Activated naive CD8-positive, alpha-beta T cell treated with anti-CD3 and anti-CD28 coated beads, Interleukin-2, amount 50 U/mL, for 24 hours (primary cell): ENCODE measurements around the gene ARHGAP4.

Experiments used
- ATAC-seq: fragments of 150-1000 bp; cut with Tn5 transposase; one replicate; pipeline ENCODE4 v1.10.0; 2021
- DNase-seq: peaks from one replicate; pipeline ENCODE4 v3.0.0; 2021
- H3K27ac Mint-ChIP-seq: one replicate; pipeline ENCODE4 v1.8.0; 2021; ENCODE audit warnings: mild to moderate bottlenecking, mixed read lengths
- H3K27me3 Mint-ChIP-seq: one replicate; pipeline ENCODE4 v1.8.0; 2021; ENCODE audit warnings: mixed read lengths
- H3K36me3 Mint-ChIP-seq: one replicate; pipeline ENCODE4 v1.8.0; 2021; ENCODE audit warnings: low read depth, mixed read lengths
- H3K4me1 Mint-ChIP-seq: one replicate; pipeline ENCODE4 v1.8.0; 2021; ENCODE audit warnings: mixed read lengths
- H3K4me3 Mint-ChIP-seq: one replicate; pipeline ENCODE4 v1.8.0; 2021; ENCODE audit warnings: mild to moderate bottlenecking, moderate library complexity, mixed read lengths
- H3K9me3 Mint-ChIP-seq: one replicate; pipeline ENCODE4 v1.8.0; 2021; ENCODE audit warnings: mixed read lengths

Gene ARHGAP4

DNA sequence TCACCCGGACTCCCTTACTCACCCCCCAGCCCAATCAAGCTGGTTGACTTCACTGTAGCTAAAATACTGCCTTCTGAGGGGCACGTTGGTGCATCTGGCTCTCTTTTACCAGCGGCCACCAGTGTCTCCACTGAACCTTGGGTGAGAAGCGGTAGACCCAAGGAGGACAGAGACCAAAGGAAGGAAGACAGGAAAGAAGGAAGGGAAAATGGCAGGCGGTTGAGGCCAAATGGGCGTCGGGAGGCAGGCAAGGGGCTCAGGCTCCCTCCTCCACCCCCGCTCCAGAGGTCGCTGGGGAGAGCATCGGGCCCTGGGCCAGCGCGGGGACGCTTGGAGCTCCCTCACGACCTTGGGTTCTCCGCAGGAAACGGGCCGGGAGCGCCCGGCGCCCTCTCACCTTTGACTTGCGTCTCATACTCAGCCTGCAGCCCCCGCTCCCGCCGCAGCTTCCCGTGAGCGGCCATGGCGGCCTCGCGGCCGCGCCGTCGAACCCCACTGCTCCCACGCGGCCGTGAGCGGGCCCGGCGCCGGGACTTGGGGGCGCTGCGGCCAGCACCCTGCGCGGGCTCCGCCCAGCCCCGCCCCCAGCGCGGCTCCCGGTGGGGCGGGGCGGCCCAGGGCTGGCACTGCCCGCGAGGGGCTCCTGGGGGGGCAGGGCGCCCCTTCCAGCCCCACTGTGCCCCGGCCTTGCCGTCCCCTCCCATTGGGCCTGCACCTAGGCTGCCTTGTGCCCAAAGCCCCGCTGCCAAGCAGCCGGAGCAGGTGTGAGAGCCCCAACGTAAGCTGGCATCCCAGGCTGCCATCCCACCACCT, at the start of gene ARHGAP4:
ARHGAP4 (minus strand) TSS at position 526 of the 813 bp plus-strand sequence; CDS start at position 464, 62 bp downstream.
- Mint-ChIP-seq H3K27ac (peak within 1 kb of the TSS; percentile 96), H3K9me3 (no peaks in the 10 kb centered on the region), H3K27me3 (no peaks in the 10 kb centered on the region), H3K4me3 (peak within 1 kb of the TSS; percentile 90), H3K36me3 (peaks cover 14% of the 10 kb centered on the region), H3K4me1 (peaks cover 32% of the 10 kb centered on the region)
- ATAC-seq (peak; percentile 5), DNase-seq (peak; percentile 60)

DNA sequence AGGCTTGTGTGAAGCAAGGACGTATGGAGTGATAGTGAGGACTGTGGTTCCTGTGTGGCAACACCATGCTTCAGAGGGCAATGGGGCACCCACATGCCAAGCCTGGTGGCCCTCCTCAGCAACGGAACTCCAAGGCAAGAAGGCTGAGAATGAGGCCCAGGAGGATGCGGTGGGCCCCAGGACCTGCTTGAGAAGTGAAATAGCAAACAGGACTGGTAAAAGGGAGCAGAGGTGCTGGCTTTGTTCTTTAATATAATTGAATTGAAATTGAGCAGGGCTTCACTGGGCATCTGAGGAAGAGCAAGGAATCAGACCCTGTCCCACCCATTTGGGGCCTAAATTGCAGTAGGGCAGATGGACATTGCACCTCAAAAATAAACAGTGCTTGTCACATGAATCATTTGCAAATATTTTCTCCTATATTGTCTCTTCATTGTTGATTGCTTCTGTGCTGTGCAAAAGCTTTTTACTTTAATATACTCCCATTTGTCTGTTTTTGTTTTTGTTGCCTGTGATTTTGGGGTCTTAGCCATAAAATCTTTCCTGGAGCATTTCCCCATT, 48.7 kb upstream of the ARHGAP4 start:
- ATAC-seq: no peak
- peak overlapping the region; percentile 99 for H3K27ac Mint-ChIP-seq
- peaks cover 23% of the 10 kb centered on the region for H3K4me1 Mint-ChIP-seq
- H3K9me3 Mint-ChIP-seq: no peaks in the 10 kb centered on the region
- no peak for DNase-seq
- H3K4me3 Mint-ChIP-seq: peak overlapping the region; percentile 11
- no peaks in the 10 kb centered on the region for H3K27me3 Mint-ChIP-seq
- peaks cover 2% of the 10 kb centered on the region for H3K36me3 Mint-ChIP-seq

DNA sequence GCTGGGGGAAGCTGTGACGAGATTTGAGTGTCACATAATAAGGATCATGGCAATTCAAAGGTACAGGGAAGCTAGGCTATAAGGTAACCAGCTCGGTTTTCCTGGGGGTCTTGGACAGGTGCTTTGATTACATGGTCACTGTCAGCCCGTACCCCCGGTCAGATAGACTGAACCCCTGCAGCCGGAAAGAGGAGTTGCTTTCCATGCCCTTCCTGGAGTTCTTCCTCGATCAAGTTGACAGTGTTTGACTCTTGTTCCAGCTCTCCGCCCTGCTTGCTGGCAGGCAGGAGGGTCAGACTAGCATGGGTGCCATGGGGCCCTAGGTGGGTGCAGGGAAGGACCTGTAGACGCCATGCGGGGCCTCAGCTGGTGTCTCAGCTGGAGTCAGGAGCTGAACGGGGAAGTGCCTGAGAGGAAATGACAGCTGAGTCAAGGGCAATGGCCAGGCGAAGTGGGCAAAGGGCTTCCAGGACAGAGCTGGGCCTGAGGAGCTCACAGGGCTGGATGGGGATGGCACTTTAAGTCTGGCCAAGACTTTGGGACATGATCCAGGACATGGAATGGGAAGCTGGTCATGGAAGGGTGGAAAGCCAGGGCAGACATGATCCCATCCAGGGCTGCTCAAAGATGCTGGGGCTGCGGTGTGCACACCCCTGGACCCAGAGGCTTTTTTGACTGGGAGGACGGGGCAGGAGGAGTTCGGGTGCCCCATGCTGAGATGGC, 48.1 kb upstream of the ARHGAP4 start:
- peaks cover 23% of the 10 kb centered on the region for H3K4me1 Mint-ChIP-seq
- H3K27ac Mint-ChIP-seq: peak overlapping the region; percentile 99
- peak overlapping the region; percentile 89 for H3K4me3 Mint-ChIP-seq
- H3K27me3 Mint-ChIP-seq: no peaks in the 10 kb centered on the region
- ATAC-seq: no peak
- H3K36me3 Mint-ChIP-seq: peaks cover 7% of the 10 kb centered on the region
- no peaks in the 10 kb centered on the region for H3K9me3 Mint-ChIP-seq
- DNase-seq: no peak

DNA sequence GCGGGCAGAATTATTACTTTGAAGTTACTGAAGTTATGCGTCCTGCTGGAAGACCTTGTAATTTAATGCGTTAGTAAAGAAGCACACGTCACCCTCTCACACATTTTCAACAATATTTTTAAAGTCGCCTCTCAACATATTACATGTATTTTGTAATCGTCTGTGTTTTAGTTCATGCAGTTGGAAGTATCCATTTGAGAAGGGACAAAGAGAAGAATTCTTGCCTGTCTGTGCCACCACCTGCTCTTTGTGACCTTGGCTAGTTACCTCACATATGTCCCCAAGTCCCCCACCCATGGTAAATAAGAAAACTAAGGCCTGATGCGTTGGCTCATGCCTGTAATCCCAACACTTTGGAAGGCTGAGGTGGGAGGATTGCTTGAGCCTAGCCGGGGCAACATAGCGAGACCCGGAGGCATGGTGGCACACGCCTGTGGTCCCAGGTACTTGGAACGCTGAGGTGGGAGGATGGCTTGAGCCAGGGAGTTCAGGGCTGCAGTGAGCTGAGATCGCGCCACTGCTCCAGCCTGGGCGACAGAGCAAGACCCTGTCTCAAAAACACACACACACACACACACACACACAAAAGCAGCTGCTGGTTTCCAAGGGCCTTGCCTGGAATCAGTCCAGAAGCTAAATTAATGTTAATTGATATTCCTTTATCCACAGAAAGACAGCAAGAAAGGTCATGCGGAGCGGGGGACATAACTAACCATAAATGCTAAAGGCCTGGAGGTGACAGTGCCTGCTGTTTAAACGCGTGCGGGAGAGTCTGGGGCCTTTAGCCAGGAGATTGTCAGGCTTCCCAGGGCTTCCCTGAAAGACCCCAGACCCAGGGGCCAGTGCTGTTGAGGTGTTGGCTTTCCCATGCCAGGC, 47.3 kb upstream of the ARHGAP4 start:
- H3K4me1 Mint-ChIP-seq: peaks cover 23% of the 10 kb centered on the region
- DNase-seq (no peak), ATAC-seq (no peak)
- H3K4me3 Mint-ChIP-seq: peak overlapping the region; percentile 89
- H3K27me3 Mint-ChIP-seq: no peaks in the 10 kb centered on the region
- peak overlapping the region; percentile 99 for H3K27ac Mint-ChIP-seq
- no peaks in the 10 kb centered on the region for H3K9me3 Mint-ChIP-seq
- peaks cover 7% of the 10 kb centered on the region for H3K36me3 Mint-ChIP-seq

DNA sequence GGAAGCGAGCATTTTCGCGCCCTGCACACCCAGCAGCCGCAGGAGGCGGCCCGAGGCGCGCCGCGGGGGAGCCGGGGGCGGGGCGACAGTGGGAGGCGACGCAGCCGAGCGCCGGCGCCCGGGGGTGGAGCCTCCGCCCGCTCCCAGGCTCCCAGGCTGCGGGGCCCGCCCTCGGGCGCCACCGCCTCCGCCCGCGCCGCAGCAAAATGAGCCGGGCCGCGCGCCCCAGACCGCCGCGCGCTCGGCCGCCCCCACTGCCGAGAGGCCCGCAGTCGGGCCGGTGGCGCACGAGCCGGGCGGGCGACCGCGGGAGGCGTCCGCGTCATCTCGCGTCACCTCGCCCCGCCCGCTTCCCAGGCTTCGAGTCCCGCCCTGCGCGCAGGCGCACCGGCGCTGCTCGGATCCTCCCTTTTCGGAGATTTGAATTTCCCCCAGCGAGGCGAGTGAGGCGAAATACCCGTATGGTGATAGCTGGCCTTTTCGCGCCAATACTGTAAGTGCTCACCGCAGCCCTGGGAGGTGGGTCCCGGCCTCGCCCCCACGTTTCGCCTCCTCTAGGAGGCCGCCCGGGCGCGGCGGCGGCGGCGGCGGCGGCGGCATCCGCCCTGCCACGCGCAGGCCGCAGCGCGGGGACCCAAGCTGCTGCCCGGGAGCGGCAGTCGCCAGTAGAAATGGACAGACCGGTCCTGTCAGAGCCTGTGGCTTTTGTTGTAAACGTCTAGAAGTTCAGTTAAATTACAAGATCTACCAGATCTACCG, 46.5 kb upstream of the ARHGAP4 start, which contains the start of gene TMEM187:
TMEM187 (plus strand) TSS at position 387 of the 759 bp plus-strand sequence. CDS start 9,309 bp downstream, outside the sequence.
- Mint-ChIP-seq H3K36me3 (peaks cover 15% of the 10 kb centered on the region), H3K4me3 (peak within 1 kb of the TSS; percentile 99), H3K27me3 (no peaks in the 10 kb centered on the region)

DNA sequence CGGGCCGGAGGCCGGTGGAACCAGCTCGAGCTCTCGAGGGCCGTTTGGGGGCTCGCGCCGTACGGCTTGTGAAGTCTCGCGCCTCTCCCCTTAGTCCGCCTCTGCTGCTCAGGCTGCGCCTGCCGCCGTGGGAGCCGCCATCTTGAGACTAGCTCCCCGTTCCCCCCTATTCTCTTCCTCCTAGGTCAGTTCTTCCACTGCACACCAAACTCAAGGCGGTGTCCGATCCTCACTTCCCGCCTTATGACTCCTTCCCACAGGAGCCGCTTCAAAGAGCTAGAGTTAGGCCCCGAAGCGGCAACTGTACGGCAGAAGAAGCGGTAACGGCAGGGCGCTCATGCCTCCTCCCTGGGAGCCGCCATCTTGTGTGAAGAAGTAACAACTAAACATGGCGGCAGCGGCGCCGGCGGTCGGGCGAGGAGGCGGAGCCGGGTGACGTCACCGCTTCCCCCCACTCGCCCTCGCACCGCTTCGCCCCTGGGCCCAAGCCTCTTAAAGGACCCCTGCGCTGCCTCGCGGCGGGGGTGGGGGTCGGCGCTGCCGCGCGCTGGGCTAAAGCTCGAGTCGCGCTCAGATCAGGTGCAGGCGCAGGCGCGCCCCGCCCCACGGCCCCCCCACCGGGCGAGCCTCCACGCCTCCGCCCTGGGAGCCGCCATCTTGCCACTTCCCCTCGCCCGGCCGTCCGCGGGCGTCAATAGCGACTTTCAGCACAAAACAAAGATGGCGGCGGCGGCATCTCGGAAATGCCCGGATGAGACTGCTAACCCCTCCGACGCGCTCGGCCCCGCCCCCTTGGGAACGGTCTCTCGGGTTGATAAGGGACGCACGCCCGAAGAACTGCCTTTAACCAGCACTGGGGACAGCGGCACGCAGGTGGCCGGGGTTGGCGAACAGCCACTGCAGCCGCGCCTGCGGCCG, 45.6 kb upstream of the ARHGAP4 start, which contains the start of gene HCFC1:
HCFC1 (minus strand) TSS at position 369 of the 918 bp plus-strand sequence. CDS start 978 bp downstream, outside the sequence.
- ATAC-seq (peak; percentile 33), DNase-seq (peak; percentile 86)
- H3K27ac Mint-ChIP-seq: peak within 1 kb of the TSS; percentile 100
- peak within 1 kb of the TSS; percentile 99 for H3K4me3 Mint-ChIP-seq
- H3K4me1 Mint-ChIP-seq: peaks cover 38% of the 10 kb centered on the region
- no peaks in the 10 kb centered on the region for H3K27me3 Mint-ChIP-seq
- H3K36me3 Mint-ChIP-seq: peaks cover 21% of the 10 kb centered on the region
- no peaks in the 10 kb centered on the region for H3K9me3 Mint-ChIP-seq

More for the DNA sequence above, 46.5 kb upstream of the ARHGAP4 start, which contains the start of gene TMEM187:
- Mint-ChIP-seq H3K9me3 (no peaks in the 10 kb centered on the region), H3K4me1 (peaks cover 30% of the 10 kb centered on the region), H3K27ac (peak within 1 kb of the TSS; percentile 100)
- peak; percentile 66 for ATAC-seq
- peak; percentile 87 for DNase-seq

DNA sequence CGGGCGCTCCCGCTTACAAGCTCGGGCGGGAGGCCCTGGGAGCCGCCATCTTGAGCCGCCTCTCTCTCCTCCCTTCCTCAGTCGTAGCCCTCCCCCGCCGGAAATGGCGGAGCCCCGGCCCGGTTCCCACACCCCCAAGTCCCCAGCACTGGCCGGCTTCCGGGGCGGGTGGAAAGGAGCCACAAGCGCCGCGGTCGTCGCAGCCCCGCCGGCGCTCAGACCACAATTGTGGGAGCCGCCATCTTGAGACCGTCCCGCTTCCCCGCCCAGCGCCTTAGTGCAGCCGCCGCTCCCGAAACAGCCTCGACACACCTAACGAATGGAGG, 45.0 kb upstream of the ARHGAP4 start:
- Mint-ChIP-seq H3K4me1 (peaks cover 45% of the 10 kb centered on the region), H3K27me3 (no peaks in the 10 kb centered on the region), H3K9me3 (no peaks in the 10 kb centered on the region), H3K4me3 (peak overlapping the region; percentile 99), H3K36me3 (peaks cover 21% of the 10 kb centered on the region), H3K27ac (peak overlapping the region; percentile 100)
- peak; percentile 85 for DNase-seq
- ATAC-seq: peak; percentile 39

DNA sequence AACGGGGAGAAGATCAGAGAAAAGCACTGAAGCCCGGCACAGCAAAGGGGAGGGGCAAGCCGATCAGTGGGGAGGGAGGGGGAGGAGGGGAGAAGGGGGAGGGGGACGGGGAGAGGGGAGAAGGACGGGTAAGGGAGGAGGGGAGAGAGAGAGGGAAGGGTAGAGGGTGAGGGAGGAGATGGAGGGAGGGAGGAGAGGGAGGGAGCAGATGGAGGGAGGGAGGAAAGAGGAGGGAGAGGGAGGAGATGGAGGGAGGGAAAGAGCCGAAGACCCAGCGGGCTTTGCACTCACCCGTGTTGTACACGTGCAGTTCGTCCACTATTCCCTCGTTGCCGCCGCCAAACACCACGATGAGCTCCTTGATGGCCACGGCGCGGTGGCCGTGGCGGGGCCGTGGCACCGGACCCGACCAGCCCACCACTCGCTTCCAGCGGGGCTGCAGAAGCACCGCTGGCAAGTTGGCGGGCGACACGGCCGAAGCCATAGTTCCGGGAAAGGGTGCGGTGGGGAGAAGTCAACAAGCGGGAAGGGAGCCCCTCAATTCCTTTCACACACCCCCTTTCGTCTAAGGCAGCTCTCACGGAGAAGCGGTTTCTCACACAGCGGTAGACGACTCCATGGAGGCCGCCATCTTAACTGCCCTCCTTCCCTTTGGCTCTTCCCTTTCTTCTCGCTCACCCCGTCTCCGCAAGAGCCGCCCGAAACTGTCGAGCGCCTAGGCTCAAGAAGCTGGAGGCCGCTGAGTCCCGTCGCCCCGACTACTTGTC, 44.5 kb upstream of the ARHGAP4 start:
- ATAC-seq (no peak), DNase-seq (no peak)
- Mint-ChIP-seq H3K9me3 (no peaks in the 10 kb centered on the region), H3K27ac (peak overlapping the region; percentile 100), H3K36me3 (peaks cover 21% of the 10 kb centered on the region), H3K27me3 (no peaks in the 10 kb centered on the region), H3K4me1 (peaks cover 46% of the 10 kb centered on the region), H3K4me3 (peak overlapping the region; percentile 99)

DNA sequence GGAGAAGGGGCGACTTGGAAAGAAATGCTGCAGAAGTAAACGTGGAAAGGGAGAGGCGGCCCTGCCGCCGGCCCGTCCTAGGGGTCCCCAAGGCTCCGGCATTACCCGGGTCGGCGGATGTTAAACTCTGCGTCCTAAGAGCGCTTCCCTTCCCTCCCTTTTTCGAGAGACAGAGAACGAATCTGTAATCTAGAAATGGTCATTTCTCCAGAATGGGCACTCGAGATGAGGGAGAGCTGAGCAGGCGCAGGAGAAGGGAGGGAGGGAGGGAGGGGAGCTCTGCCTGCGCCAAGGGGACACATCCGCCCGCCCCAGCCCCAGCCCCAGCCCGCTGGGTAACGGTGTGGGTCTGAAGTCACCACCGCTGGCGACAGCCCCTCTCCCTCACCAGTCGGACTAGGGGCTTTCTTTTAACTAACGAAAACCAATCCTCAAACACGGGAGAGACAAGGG, 43.9 kb upstream of the ARHGAP4 start:
- H3K36me3 Mint-ChIP-seq: peaks cover 21% of the 10 kb centered on the region
- no peaks in the 10 kb centered on the region for H3K9me3 Mint-ChIP-seq
- DNase-seq: no peak
- no peak for ATAC-seq
- H3K4me1 Mint-ChIP-seq: peaks cover 49% of the 10 kb centered on the region
- H3K27ac Mint-ChIP-seq: peak overlapping the region; percentile 56
- H3K27me3 Mint-ChIP-seq: no peaks in the 10 kb centered on the region
- H3K4me3 Mint-ChIP-seq: peak overlapping the region; percentile 99

DNA sequence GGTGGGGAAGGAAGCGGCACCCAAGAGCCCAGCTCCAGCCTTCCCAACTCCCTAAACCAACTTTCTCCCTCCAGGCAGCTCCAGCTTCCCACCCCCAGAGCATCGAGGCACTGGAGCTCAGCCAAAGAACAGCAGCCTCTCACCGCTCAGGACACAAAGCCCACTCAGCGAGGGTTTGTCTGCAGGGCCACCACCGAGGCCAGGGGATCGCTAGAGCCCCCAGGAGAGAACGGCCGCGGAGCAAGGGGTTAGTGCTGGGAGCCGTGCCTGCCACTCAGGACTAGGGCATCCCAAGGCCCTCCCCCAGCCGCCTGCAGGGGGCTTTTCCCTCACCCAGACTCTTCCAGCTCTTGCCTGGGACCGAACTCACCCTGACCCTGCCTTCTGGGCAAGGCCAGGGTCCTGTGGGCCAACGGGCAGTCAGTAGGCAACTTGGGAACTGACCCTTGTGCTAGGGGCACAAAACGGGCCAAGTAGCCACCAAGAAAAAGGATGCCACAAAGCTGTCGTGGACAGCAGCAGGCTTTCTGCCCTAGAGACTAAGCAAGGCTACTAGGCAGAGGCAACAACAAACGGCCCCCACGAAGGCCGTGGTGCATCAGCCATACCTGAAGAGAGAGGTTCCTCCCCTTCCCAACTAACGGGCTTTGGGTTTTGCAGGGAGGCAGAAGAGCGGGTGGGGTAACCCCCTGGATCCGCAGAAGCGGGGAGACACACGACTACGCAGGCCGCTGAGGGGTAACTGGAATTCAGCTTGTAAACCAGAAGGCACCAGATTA, 43.2 kb upstream of the ARHGAP4 start:
- DNase-seq: no peak
- Mint-ChIP-seq H3K4me3 (peak overlapping the region; percentile 99), H3K9me3 (no peaks in the 10 kb centered on the region), H3K27me3 (no peaks in the 10 kb centered on the region), H3K27ac (peak overlapping the region; percentile 56), H3K4me1 (peaks cover 46% of the 10 kb centered on the region), H3K36me3 (peaks cover 21% of the 10 kb centered on the region)
- ATAC-seq: no peak

DNA sequence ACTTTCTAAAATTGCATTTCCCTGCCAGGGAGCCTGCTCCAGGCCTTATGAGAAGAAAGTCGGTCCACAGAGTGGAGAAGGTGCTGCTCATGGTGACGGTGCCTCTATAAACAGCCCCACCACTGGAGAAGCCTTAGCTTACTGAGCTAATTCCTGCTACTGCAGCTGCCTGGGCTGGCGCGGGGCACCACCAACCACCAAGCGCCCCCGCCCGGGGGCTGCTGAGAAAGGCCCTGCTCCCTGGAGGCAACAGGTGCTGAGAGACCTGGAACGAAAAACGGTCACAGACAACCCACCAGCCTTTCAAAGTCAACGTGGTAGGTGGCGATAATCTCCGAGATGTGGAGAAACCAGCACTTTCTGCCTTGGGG, 42.7 kb upstream of the ARHGAP4 start:
- H3K27ac Mint-ChIP-seq: no peak overlapping the region
- no peaks in the 10 kb centered on the region for H3K27me3 Mint-ChIP-seq
- no peaks in the 10 kb centered on the region for H3K9me3 Mint-ChIP-seq
- H3K4me1 Mint-ChIP-seq: peaks cover 41% of the 10 kb centered on the region
- H3K4me3 Mint-ChIP-seq: peak overlapping the region; percentile 99
- ATAC-seq: no peak
- peaks cover 21% of the 10 kb centered on the region for H3K36me3 Mint-ChIP-seq
- DNase-seq: no peak
